ENCODE results near the gene SGK1. TPM values are rescaled to one million over a fixed set of nuclear protein-coding genes. Genes with fewer than 3 reads are reported as not detected.
"Not testable (repeated sequence)": the region's sequence is repeated elsewhere in the genome, so short reads cannot be mapped to it uniquely, and the experiment has no call there.

The SGK1 gene
- total and polyA plus RNA-seq, 7 donors, result 17.2 to 352 (median 35.2) TPM

DNA sequence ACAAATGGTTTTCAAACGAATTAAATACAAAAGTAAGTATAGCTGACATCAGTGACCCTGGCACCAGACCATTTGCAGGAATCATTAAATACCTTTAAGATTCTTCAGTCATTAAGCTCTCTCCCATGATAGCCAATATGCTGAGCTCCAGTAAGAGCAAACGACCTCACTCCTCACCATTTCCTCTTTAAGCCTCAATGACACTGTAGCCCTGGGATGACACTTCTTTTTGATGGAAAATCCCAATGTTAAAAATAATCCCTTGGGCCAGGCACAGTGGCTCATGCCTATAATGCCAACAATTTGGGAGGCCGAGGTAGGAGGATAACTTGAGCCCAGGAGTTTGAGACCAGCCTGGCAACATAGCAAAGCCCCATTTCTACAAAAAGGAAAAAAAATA lies 3.3 kb upstream of the SGK1 start:
- TF ChIP-seq EP300 (IDR thresholded peaks at IDR 0.05) (no peak), POLR2AphosphoS5 (IDR thresholded peaks at IDR 0.05) (no peak), POLR2A (IDR thresholded peaks at IDR 0.05) (no peak)
- TF ChIP-seq, protein P1, sequence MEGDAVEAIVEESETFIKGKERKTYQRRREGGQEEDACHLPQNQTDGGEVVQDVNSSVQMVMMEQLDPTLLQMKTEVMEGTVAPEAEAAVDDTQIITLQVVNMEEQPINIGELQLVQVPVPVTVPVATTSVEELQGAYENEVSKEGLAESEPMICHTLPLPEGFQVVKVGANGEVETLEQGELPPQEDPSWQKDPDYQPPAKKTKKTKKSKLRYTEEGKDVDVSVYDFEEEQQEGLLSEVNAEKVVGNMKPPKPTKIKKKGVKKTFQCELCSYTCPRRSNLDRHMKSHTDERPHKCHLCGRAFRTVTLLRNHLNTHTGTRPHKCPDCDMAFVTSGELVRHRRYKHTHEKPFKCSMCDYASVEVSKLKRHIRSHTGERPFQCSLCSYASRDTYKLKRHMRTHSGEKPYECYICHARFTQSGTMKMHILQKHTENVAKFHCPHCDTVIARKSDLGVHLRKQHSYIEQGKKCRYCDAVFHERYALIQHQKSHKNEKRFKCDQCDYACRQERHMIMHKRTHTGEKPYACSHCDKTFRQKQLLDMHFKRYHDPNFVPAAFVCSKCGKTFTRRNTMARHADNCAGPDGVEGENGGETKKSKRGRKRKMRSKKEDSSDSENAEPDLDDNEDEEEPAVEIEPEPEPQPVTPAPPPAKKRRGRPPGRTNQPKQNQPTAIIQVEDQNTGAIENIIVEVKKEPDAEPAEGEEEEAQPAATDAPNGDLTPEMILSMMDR (IDR thresholded peaks at IDR 0.05), result no peak
- intact Hi-C loops (cut with DNase I), result no loop called here
- Histone ChIP-seq H3K27me3 (peaks cover 0 to 32% (median 4%) of the 10 kb centered on the region in 3 donors), H3K36me3 (no peaks in the 10 kb centered on the region), H3K4me3 (no peak overlapping the region), H3K4me1 (peaks cover 0 to 12% (median 3%) of the 10 kb centered on the region in 4 donors), H3K27ac (no peak overlapping the region), H3K9me3 (peaks cover 0 to 7% (median 4%) of the 10 kb centered on the region in 4 donors)
- 78 to 87% methylated on average over 3 of the region's 3 CpGs for WGBS, 2 donors
- no peak for DNase-seq

- H3K9me3 ChIP-seq; H3K4me3 ChIP-seq; H3K27ac ChIP-seq; intact Hi-C loops (cut with DNase I); DNase-seq; H3K36me3 ChIP-seq: not testable (repeated sequence)
- H3K27me3 ChIP-seq, result peaks cover 0 to 32% (median 4%) of the 10 kb centered on the region in 3 donors
- H3K4me1 ChIP-seq, result peaks cover 0 to 12% (median 3%) of the 10 kb centered on the region in 4 donors
- 74 to 86% methylated on average over 2 of the region's 2 CpGs for WGBS, 2 donors
These were observed 1.8 kb upstream of the SGK1 start for GRCh38 chr6:134319686-134320085.

DNA sequence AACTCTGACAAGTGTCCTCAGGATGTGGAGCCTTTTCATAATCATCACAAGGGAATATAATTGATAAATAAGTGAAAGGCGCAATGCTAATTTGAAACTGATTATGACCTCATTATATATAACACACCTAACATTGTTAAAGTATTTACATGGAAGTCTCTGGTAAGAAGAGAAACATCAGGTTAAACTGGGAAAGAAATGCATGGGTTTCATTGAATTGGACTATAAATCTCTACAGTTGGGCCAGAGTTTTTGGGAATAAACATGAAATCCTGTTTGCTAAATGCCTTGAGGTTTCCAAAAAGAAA lies 1.0 kb upstream of the SGK1 start:
- intact Hi-C loops (cut with DNase I), result no loop called here
- H3K27me3 ChIP-seq, result peaks cover 0 to 32% (median 4%) of the 10 kb centered on the region in 3 donors
- WGBS, 2 donors, result 95 to 97% methylated on average over 1 of the region's 1 CpG
- TF ChIP-seq EP300 (IDR thresholded peaks at IDR 0.05) (no peak), POLR2A (IDR thresholded peaks at IDR 0.05) (no peak), POLR2AphosphoS5 (IDR thresholded peaks at IDR 0.05) (no peak)
- TF ChIP-seq, protein P1 (IDR thresholded peaks at IDR 0.05), result no peak
- H3K36me3 ChIP-seq, result no peaks in the 10 kb centered on the region
- peaks cover 0 to 12% (median 3%) of the 10 kb centered on the region in 4 donors for H3K4me1 ChIP-seq
- H3K9me3 ChIP-seq, result no peaks in the 10 kb centered on the region
- no peak overlapping the region for H3K4me3 ChIP-seq
- no peak overlapping the region for H3K27ac ChIP-seq
- no peak for DNase-seq

- WGBS, 2 donors, result 23 to 41% methylated on average over 8 of the region's 8 CpGs
- intact Hi-C loops (cut with DNase I), result no loop called here
These were observed 493 bp upstream of the SGK1 start for GRCh38 chr6:134318236-134318973.

DNA sequence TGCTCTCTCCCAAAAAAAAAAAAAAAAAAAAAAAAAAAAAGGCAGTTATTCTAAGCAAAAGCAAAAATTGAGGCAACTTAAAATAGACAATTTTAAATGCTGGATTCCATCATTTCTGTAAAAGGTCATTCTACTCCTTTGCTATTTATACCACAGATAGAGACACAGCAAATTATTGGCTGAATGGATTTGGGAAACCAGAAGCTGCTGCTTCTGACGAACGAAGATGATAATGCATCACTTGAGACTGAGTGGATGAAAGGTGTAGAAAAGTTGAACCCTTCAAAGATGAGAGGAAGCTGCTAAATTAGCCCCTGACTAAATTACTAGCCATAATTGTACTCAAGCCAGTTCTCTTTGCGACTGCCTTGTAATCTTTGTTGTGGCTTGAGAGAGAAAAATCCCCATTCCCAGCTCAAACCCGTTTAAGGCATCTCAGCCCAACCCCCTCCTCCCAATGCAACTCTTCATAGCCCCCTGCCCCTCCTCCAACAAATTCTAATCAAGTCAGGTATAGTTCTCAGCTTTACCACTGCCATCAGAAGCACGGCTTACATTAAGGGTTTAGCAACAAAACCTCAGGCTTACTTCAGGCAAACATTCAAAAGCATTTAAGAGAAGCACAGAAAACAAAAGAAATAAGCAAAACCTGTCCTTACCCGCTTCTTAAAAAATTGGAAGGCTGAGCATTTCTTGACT lies 1.0 kb downstream of the SGK1 start:
- Histone ChIP-seq H3K4me1 (peaks cover 0 to 12% (median 3%) of the 10 kb centered on the region in 4 donors), H3K27me3 (peaks cover 0 to 32% (median 4%) of the 10 kb centered on the region in 3 donors), H3K4me3 (peak overlapping the region in 3 of 4 donors; percentile 10 to 37 (median 26)), H3K27ac (no peak overlapping the region), H3K36me3 (no peaks in the 10 kb centered on the region), H3K9me3 (no peaks in the 10 kb centered on the region)
- intact Hi-C loops (cut with DNase I), result no loop called here
- DNase-seq, result no peak
- whole genome bisulfite sequencing, 2 donors, result 62 to 71% methylated on average over 6 of the region's 6 CpGs
- TF ChIP-seq, protein P1 (IDR thresholded peaks at IDR 0.05), result no peak
- TF ChIP-seq EP300 (IDR thresholded peaks at IDR 0.05) (no peak), POLR2AphosphoS5 (IDR thresholded peaks at IDR 0.05) (no peak), POLR2A (IDR thresholded peaks at IDR 0.05) (no peak)

More at GRCh38 chr6:134318236-134318973, 493 bp upstream of the SGK1 start:
- H3K9me3 ChIP-seq, result no peaks in the 10 kb centered on the region
- H3K27ac ChIP-seq, result no peak overlapping the region
- peaks cover 0 to 12% (median 3%) of the 10 kb centered on the region in 4 donors for H3K4me1 ChIP-seq
- H3K4me3 ChIP-seq, result peak overlapping the region in 2 of 4 donors; percentile 37 to 45
- no peak for DNase-seq
- H3K27me3 ChIP-seq, result peaks cover 0 to 32% (median 4%) of the 10 kb centered on the region in 3 donors
- H3K36me3 ChIP-seq, result no peaks in the 10 kb centered on the region
- TF ChIP-seq POLR2A (IDR thresholded peaks at IDR 0.05) (no peak), POLR2AphosphoS5 (IDR thresholded peaks at IDR 0.05) (no peak), EP300 (IDR thresholded peaks at IDR 0.05) (no peak)
- TF ChIP-seq, protein P1 (IDR thresholded peaks at IDR 0.05), result no peak

Data from sigmoid colon (tissue), 7 donors.